Right forelimb (tissue), 1 donor: Measurements from ENCODE around the gene GALNT17.
"Not testable (repeated sequence)": the region's sequence is repeated elsewhere in the genome, so short reads cannot be mapped to it uniquely, and the experiment has no call there.

Source experiments
- DNase-seq: peaks from one replicate; pipeline ENCODE4 v3.0.0-alpha.2; 2018

The GALNT17 gene

DNA sequence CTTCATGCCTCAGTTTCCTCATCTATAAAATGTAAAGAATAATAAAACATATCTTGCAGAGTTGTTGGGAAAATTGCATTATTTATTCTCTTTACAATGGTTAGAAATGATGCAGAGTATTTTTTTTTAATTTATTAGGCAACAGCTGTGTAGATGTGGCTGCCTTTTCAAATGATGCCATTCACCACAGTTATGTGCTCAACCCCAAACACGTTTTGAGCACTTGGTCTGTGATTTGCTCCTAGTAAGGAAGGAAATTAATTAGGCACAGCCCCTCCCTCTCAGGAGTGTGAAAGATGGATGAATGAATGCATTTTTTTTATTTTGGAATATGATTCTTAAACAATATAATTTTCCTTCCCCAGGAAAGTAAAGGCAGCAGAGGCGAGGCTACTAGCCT, 575.1 kb downstream of the GALNT17 start:
- DNase-seq, result no peak

DNA sequence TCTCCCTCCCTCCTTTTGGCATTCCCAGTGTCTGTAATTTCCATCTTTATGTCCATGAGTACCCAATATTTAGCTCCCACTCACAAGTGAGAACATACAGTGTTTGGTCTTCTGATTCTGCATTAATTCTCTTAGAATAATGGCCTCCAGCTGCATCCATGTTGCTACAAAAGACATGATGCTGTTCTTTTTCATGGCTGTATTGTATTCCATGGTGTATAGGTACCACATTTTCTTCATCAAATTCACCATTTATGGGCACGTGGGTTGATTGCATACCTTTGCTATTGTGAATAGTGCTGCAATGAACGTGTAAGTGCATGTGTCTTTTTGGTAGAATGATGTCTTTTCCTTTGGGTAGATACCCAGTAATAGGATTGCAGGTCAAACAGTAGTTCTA, 576.8 kb downstream of the GALNT17 start:
- DNase-seq, result no peak

DNA sequence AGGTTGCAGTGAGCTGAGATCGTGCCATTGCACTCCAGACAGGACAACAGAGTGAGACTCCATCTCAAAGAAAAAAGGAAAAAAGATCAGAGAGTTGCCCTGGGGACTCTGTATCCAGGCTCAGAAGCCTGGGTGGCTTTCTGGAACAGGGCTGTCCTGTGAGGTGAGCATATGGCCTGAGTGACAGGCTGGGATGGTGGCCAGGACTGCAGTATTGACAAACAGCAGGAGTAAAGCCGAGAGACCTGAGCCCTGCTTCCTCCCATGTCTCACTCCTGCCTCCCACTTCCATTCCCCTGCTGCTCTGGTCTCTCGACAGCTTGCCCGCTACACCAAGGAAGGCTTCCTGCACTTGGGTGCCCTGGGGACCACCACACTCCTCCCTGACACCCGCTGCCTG, 578.5 kb downstream of the GALNT17 start:
- DNase-seq, result no peak

DNA sequence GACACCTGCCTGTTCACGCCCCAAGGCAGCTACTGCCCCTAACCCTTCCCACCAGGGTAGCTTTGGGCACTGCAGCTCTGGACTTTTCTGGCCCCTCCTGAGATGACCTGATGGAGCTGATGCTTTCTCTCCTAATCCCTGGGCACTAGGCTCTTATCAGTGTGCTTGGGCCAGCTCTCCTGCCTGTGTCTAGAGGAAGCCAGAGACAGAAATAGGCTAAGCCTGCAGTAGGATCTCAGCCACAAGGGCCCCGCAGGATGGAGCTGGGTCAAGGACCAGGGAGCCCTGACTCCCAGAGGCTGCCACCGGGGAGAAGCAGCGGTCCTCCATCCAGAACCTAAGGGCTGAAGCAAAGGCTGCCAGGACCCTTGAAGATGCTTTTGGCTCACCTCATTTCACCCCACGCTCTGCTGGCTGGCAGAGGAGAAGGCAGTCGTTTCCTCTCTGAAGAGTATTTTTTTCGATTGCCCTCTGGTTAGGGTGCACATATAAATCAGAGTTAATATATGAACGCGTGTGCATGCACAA, 580.8 kb downstream of the GALNT17 start:
- no peak for DNase-seq

DNA sequence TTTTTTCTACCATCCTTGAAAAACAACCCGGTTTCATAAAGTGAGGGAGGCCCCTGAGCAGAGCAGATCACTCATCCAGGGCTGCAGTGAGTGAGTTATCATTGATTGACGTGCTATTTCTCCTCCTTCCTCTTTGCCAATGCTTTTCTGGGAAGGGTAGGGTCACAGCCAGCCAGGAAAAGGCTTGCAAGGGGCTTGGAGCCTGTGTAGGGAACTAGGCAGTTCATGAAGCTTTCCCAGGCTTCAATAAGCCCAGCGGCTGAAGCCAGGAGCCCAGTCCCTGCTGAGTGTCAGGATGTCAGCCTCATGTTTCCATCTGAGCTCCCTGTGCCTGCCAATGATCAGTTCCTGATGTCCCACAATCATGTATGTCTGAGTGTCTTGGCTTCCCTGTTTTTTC, 584.7 kb downstream of the GALNT17 start:
- DNase-seq, result no peak

DNA sequence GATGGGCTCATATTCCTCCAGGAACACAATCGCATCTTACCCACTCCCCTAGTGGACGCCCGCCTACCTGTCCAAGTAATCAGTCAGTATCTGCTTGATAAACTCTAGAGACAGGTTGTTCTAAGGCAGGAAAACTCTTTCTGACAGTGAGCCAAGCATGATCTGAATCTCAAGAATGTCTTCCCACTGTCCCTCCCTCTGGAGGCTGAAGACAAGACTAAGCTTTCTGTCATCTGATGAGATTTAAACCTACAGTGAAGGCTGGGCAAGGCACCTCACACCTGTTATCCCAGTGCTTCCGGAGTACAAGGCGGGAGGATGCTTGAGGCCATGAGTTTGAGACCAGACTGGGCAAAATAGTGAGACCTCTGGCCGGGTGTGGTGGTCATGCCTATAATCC, 586.6 kb downstream of the GALNT17 start:
- no peak for DNase-seq

DNA sequence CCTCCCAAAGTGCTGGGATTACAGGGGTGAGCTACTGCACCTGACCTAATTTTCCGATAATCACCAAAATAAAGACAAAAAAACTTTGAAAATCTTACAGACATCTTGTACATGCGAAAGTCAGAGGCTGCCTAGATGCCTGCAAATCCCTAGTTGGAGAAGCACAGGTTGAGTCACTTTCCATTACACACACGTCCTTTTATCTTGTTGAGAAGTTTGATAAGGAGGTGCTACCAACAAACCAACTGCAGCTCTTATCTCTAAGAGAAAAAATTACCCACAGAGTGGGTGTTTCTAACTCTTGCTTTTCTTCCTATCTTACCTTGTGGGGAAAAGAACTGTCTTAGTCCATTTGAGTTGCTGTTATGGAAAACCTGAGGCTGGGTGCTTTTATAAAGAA, 589.8 kb downstream of the GALNT17 start:
- no peak for DNase-seq

DNA sequence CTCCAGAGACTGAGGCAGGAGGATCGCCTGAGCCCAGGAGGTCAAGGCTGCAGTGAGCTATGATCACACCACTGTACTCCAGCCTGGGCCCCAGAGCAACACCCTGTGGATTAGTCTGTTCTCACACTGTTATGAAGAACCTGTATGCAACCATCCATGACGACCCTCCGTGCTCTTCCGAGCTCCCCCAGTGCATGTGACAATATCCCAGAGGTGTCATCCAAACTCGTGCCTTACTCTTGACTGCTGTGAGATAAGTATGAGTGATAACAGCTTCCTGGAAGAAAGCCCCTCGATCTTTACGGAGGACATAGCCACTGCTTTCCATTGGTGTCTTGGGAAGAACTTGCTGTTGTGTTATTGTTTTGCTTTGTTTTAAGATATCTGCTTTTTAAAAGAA, 591.9 kb downstream of the GALNT17 start:
- no peak for DNase-seq

DNA sequence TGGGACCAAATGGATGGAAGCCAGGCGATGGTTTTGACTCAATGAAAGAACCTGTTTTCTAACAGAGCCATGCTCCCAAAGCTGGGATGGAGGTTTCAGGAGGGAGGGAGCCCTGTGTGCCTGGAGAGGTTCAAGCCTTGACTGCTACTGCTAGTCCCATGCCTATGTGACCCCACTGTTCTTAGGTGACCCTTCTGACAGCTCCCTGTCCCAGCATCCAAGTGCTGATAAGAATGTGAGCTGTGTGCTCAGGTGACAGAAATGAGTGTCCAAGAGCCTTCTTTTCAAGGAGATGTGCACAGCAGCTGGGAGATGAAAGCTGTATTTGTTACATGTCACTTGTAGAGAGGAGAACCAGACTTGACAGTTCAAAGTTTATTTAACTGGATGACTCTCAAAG, 595.4 kb downstream of the GALNT17 start:
- no peak for DNase-seq

DNA sequence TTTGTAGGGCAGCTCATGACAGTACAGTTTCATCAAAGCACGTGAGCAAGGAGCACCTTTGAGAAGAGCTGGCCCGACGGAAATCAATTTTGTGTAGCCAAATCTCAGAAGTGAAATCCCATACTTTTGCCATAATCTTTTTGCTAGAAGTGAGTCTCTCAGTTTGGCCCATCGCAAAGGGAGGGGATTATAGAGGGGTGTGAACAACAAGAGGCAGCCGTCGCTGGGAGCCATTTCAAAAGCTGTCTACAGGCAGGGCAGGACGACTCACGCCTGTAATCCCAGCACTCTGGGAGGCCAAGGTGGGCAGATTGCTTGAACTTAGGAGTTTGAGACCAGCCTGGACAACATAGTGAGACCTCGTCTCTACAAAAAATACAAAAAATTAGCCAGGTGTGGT, 599.8 kb downstream of the GALNT17 start:
- no peak for DNase-seq

DNA sequence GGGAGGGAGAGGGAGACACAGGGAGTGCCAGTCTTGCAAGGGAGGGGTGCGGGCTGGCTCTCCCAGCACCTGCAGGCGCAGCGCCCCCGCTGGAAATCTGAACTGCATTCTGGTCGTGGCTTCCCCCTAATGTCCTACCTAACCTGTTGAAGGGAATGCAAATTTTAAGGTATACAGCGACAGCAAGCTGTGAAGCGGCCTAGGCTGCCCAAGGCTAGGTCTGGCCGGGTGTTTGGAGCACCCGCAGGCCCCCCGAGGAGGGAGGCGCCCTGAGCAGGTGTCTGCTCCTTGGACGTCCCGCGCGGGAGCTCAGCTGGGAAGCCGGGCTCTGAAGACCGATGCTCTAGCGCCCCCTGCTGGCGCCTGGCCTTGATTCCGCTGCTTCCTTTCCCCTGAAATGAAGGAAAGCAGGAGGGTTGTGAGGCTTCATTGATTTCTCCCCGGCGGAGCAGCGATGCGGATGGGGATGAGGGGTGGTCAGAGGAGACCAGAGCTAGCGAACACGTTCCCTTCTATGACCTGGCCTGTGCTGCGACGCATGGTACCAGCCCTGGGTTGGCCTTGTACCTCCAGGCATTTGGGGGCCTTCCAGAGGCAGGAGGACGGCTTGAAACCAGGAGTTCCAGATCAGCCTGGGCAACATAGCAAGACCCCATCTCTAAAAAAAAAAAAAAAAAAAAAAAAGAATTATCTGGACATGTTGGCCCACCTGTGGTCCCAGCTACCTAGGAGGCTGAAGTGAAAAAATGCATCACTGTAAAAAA, 601.3 kb downstream of the GALNT17 start:
- DNase-seq, result peak; percentile 91

DNA sequence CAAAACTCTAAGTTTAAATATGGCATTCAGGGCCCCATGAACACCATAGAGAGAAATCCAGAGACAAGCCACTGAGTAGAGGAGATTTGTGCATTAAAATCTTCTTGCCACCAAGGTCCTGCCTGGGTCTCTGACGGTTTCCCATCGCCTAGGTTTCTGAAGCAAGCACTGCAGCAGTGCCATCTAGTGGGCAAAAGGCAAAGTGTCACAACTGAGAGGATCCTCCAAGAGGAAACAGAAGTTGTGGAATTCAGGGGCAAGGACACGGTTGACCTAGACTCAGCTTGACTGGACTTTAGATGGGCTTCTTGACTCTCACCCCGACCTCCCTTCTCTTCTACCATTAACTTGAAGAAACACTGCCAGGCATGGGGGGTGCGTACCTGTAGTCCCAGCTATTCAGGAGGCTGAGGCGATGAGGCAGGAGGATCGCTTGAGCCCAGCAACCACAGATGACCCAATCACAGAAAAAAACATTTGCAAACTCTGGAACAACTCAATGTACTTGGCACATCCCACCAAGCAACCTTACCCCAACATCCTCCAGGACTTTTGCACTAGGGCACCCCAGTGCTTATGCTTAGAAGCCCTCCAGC, 604.1 kb downstream of the GALNT17 start:
- peak; percentile 82 for DNase-seq

DNA sequence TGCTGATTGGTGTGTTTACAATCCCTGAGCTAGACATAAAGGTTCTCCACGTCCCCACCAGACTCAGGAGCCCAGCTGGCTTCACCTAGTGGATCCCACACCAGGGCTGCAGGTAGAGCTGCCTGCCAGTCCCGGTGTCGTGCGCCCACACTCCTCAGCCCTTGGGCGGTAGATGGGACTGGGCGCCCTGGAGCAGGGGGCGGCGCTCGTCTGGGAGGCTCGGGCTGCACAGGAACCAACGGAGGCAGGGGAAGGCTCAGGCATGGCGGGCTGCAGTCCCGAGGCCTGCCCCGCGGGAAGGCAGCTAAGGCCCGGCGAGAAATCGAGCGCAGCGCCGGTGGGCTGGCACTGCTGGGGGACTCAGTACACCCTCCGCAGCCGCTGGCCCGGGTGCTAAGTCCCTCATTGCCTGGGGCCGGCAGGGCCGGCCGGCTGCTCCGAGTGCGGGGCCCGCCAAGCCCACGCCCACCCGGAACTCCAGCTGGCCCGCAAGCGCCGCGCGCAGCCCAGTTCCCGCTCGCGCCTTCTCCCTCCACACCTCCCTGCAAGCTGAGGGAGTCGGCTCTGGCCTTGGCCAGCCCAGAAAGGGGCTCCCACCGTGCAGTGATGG, 606.1 kb downstream of the GALNT17 start:
- not testable (repeated sequence) for DNase-seq

DNA sequence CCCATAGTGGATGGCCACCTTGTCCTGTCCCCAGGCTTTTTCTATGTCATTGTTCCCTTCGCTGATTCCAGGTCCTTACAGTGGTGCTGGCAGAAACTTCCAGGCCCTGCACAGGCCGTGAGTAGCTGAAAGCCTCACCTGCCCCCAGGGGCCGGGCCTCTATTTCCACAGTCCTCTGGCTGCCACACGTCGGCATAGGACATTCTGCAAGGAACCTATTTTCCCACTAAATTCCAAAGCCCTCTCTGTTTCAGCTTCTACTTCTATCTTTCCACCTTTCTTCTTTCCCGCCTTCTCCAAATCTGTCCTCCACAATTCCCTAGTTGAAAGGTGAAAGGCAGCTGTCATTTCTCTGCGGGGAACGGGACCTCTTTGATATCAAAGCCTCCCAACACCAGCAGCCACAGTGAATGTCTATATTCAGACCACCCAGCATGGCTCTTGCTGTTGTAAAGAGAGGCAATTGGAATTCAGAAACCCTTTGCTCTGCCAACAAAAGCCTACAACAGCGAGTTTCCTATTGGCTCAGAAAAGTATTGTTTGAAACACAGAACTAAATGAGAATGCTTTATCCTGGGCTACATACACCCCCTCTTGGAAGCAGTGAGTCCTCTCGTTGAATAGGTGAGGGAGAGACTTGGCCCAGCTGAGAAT, 607.7 kb downstream of the GALNT17 start:
- DNase-seq, result no peak

DNA sequence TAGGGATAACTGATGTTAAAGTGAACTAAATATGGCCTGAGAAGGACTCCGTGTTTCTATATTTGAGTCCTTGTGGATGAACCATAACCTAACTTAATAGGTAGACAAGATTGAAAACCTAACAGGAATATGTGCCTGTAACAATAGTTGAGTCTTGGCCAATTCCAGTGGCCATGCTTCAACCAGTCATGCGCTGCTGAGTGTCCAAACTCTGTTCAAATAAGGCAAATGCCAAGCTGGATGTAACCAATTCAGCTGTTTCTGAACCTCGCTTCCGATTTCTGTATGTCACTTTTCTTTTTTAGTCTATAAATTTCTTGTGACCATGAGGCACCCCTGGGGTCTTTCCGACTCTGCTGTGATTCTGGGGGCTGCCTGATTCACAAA, 608.2 kb downstream of the GALNT17 start:
- DNase-seq, result no peak

DNA sequence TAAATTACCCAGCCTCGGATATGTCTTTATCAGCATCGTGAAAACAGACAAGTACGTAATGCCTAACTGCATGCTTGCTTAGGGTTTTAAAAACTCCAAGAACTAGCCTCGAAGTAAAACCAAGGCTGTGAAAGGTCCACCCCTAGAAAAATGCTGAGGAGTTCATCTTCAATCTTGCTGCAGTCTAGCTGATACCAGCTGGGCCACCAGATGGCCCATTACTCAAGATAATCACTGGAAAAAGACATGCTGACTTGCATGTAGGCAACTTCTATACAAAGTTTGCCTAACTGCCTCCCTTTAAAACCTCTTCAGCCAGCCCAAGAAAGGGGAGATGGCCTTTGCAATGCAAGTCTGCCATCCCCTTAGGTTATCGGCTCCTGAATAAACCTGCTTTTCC, 614.1 kb downstream of the GALNT17 start:
- no peak for DNase-seq

DNA sequence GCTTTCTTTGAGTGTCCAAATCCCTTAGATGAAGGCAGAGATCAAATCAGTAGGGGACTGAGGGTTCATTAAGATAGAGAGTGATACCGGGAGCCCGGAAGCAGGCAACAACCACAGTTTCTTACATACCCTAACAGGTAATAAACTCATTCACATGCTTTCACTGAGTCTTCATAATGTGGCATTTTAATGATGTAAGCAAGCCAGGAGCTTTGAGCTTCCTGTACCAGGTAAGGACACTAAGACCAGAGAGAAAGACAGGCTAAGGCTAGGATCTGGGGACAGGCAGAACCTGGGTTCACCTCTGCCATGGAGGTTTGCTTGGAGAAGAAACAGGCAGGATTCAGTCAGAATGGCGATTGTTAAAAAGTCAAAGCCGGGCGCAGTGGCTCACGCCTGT, 618.3 kb downstream of the GALNT17 start:
- DNase-seq, result no peak

DNA sequence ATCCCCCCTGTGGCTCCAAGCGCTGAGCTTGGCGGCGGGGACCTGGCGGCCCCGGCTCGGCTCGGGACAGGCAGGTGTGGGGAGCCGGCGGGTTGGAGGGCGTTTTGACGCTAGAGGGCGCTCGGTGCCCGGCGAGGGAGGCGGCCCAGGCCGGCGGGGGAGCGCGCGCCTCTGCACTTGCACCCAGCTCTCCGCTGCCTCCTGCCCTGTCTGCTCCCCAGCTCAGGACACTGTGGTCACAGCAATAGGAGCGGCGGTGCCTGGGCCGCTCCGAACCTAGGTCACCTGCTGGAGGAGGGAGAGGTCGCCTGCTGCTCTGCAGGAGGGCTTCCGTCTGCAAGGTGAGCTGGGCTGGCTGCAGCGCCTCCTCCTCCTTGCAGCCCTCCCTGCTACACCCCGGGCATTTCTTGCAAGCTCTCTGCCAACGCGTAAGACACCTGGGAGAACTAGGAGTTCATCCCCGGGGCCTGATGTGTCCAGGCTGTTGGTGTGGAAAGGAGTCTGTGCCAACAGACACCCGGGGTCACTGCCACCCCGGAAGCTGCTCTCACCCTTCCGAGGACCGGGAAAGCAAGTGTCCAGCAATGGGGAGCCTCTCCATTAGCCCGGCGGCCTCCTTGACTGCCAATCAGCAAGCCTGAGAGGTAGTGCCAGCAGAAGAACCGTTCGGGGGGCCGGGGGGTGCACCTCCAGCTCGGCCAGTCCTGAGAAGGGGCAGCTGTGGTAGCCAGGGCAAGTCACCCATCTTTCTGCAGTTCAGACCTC, 620.4 kb downstream of the GALNT17 start:
- peak; percentile 77 for DNase-seq

DNA sequence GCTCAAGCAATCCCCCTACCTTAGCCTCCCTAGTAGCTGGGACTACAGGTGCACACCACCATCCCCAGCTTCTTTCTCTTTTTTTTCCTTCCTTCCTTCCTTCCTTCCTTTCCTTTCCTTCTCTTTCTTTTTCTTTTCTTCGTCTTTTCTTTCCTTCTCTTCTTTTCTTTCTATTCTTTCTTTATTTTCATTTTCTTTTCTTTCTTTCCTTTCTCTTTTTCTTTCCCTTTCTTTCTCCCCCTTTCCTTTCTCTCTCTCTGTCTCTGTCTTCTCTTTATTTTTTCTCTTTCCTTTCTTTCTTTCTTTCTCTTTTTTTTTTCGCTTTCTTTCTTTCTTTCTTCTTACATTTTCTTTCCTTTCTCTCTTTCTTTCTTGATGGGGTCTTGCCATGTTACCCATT, 621.3 kb downstream of the GALNT17 start:
- DNase-seq, result no peak

DNA sequence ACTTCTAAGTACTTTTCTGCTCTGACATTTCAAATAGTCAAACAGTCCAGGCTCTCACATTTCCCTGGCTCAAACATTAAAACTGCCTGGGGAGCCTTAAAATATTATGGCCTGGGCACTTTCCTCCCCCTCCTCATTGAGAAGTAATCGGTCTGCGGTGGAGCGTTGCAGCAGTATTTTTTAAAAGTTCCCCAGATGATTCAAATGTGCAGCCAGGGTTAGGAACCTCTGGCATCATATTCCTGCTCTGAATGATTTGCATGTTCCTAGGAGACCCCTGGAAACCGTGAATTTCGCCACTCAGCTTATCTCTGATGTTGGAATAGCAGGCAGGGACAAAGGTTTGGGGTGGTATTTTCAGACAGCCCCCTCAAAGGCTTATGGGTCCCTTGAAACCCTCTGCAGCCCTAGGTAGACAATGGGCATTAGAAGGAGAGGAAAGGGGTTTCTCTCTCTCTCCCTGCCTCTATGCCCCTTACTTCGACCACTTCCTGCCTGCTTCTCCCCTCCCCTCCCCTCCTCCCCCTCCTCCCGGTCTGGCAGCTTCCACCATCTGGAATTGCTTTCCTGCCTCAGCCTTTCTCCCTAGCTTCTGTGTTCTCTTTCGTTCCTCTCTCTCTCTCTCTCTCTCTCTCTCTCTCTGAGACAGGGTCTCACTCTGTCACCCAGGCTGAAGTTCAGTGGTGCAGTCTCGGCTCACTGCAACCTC, 622.2 kb downstream of the GALNT17 start:
- no peak for DNase-seq

DNA sequence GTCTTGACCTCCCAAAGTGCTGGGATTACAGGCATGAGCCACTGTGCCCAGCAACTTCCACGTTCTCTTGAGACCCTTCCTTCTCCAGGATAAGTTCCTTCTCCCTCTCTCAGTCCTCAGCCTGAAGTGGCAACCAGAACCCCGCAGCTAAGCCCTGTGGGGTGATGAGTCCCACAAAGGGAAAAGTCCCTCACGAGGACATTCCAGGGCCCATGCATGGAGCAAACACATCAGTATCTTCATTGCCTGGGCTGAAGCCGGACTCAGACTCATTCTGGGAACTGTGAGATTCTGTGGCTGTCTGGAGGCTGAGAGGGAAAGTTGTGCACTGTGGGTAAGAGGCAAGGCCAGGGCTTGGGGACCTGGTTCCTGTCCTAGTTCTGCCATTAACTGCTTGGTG, 622.9 kb downstream of the GALNT17 start:
- DNase-seq, result no peak

DNA sequence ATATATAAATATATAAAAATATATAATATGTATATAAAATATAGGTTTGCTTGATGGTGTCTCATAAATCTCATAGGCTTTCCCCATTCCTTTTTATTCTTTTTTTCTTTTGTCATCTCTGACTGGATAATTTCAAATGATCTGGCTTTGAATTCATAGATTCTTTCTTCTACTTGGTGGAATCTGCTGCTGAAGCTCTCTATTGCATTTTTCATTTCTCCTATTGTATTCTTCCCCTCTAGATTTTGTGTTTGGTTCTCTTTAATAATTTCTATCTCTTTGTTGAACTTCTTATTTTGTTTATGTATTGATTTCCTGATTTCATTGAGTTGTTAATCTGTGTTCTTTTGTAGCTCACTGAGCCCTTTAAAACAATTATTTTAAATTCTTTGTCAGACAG, 629.4 kb downstream of the GALNT17 start:
- DNase-seq, result no peak
